Muscle of back (tissue), 11 donors: ENCODE data around the gene QRSL1. TPM values are rescaled to one million over a fixed set of nuclear protein-coding genes. Genes with fewer than 3 reads are reported as not detected.
"Not testable (repeated sequence)": the region's sequence is repeated elsewhere in the genome, so short reads cannot be mapped to it uniquely, and the experiment has no call there.

ENCODE experiments used
- DNase-seq, 3 donors: peaks; one replicate each; pipeline versions ENCODE4 v3.0.0 to v3.0.0-alpha.2; 2013
- polyA plus RNA-seq, 10 donors: library from polyadenylated mRNA; unstranded; fragments of 120-200 nt; gene quantifications; one replicate each; pipeline ENCODE4 v1.2.1, GENCODE V29; 2013; ENCODE audit not compliant: insufficient read length in 10 of 10

The QRSL1 gene
- polyA plus RNA-seq, 10 donors = 9.4 to 17.4 (median 13.1) TPM

GRCh38 chr6:106620931-106621672 is 8.3 kb upstream of the QRSL1 start:
- DNase-seq = peak in 1 of 3 donors; percentile 10

DNA sequence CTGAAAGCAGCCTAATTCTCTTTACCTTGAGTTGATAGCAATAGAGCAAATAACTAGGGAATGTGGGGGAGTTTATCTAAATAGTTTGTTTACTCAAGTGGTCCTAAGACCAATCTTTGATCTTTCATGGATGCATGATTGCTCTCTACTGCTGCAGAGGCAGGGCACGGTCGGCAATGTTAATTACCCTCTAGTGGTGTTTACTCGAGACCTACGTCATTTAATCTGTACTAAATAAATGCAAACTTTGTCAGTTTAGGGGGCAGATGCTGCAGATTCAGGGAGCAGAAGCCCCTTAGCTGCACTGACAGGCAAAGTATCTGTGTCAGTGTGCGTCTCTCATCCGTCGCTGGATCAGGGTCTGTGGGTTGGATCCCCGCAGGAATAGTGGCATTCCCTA is 7.0 kb upstream of the QRSL1 start:
- DNase-seq = no peak

- DNase-seq = no peak
These were observed 6.3 kb upstream of the QRSL1 start for GRCh38 chr6:106623039-106623438.

DNA sequence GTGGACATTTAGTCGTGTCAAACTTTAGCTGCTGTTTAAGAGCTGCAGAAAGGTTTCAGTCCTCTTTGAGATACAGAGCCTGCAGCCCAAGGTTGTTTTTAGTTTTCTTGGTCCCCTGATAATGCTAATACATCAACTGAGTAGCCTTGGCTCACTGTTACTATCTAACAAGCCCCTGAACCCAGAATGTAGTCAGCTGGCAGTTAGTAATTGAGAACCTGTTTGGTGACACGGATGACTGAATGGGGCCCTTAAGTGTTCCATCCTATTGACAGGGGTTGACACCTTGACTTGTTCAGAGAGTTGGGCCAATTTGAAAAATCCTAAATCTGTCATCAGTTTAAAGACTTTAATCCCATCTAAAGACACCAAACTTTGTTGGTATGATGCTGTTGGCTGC is 2.9 kb upstream of the QRSL1 start:
- DNase-seq = no peak

DNA sequence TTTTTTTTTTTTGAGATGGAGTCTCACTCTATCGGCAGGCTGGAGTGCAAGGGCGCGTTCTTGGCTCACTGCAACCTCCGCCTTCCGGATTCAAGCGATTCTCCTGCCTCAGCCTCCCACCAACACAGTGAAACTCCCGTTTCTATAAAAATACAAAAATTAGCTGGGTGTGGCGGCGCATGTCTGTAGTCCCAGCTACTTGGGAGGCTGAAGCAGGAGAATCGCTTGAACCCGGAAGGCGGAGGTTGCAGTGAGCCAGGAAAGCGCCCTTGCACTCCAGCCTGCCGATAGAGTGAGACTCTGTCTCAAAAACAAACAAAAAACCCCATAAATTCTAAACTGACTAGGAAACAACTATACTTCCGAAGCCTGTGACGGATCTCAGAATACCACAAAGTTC is 1.6 kb upstream of the QRSL1 start:
- not testable (repeated sequence) for DNase-seq

DNA sequence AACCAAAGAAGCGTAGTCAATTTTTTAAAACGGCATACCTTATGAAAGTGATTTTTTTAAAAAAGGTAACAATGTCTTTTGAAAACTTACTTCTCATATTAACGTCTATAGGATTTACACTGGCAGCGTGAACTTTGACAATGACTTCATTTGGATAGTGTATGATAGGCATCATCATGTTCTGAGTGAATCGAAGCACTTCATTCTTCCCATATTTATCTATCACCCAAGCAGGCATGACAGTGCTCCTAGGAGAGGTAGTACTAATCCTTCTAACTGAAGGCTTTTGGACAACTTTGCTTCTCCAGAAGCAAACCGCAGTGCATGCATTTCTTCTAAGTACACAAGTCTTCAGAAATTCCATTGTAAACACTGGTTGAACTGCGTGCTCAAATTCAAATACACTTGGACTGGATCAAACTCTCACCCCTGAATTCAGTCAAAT is 698 bp upstream of the QRSL1 start:
- no peak for DNase-seq

DNA sequence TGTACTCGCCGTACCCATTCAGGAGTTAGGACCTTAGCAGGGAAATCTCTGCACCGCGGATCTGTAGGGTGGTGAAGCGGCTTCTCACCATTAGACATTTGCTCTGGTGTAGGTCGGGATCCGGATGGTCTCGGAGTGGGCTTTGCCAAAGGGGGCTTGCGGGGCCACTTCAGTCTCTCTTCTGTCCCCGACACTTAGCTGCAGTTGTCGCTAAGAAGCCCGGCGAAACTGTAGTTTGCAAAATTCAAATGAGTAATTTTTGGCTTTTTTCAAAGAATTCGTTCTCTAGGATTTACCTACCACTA is 433 bp downstream of the QRSL1 start:
- no peak for DNase-seq

- DNase-seq = no peak
These were observed 988 bp downstream of the QRSL1 start for GRCh38 chr6:106630366-106630765.

GRCh38 chr6:106631346-106631745 is 2.0 kb downstream of the QRSL1 start:
- DNase-seq = no peak

- no peak for DNase-seq
These were observed 5.2 kb downstream of the QRSL1 start for GRCh38 chr6:106634565-106634964.

GRCh38 chr6:106637051-106637716 is 7.8 kb downstream of the QRSL1 start:
- no peak for DNase-seq

GRCh38 chr6:106637717-106638341 is 8.5 kb downstream of the QRSL1 start:
- DNase-seq = peak in 1 of 3 donors; percentile 10

GRCh38 chr6:106639812-106640211 is 10.4 kb downstream of the QRSL1 start:
- no peak for DNase-seq

GRCh38 chr6:106642476-106642875 is 13.1 kb downstream of the QRSL1 start:
- DNase-seq = no peak

GRCh38 chr6:106643061-106643460 is 13.7 kb downstream of the QRSL1 start:
- DNase-seq = no peak

DNA sequence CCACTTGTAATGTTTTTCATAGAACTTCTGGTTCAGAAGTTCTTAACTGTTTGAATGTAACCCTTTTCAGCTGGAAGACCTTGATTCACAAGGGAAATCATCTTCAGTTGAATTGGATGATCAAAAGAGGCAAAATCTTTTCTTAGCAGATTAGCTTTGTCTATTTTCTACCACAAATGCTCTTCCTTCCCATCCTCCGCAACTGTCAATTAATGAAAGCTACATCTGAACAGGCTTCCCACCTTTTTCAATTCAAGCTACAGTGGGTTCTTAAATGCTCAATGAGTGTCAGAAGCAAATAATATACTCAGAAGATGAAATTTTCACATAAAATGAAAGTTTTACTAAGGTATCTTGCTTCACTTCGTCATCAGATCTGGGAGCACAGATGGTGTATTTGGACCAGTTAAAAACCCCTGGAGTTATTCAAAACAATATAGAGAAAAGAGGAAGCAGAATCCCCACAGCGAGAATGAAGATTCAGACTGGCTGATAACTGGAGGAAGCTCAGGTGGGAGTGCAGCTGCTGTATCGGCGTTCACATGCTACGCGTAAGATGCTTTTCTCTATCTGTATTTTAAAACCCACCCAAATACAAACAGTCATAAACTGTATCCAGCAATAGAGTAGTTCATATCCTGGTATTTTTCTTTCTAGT is 19.4 kb downstream of the QRSL1 start:
- no peak for DNase-seq

- peak in 1 of 3 donors; percentile 5 for DNase-seq
These were observed 29.1 kb downstream of the QRSL1 start for GRCh38 chr6:106658469-106658868.

GRCh38 chr6:106659859-106660258 is 30.5 kb downstream of the QRSL1 start:
- no peak for DNase-seq

- no peak for DNase-seq
These were observed 33.1 kb downstream of the QRSL1 start for GRCh38 chr6:106662458-106662857.

- peak in 2 of 3 donors; percentile 4 to 11 for DNase-seq
These were observed 37.1 kb downstream of the QRSL1 start for GRCh38 chr6:106666282-106667021.

- DNase-seq = no peak
These were observed 37.6 kb downstream of the QRSL1 start for GRCh38 chr6:106667022-106667402.

DNA sequence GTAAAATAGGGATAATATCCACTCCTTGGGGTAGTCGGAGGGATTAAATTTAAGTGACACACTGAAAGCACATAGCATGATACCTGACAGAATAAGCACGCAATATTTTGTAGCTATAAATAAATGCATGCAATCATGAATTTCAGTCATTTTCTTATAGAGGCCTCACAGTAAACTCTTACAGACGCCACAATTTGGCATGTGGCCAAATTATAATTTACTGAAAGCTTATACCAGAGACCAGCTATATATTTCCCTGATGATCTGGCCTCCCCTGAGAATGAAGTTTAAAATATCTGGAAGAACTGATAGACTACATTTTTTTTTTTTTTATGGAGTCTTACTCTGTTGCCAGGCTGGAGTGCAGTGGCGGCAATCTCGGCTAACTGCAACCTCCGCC is 40.9 kb downstream of the QRSL1 start:
- no peak for DNase-seq
